GM19025 (cell line): ENCODE results near the gene IL15RA.
"Not testable (repeated sequence)": the region's sequence is repeated elsewhere in the genome, so short reads cannot be mapped to it uniquely, and the experiment has no call there.

Source experiments
- ATAC-seq: cut with Tn5 transposase; IDR thresholded peaks from one replicate; pipeline ENCODE4 v1.9.1; 2021; ENCODE audit warnings: mild to moderate bottlenecking, low read depth, moderate library complexity; ENCODE audit not compliant: unreplicated experiment

Gene IL15RA

DNA sequence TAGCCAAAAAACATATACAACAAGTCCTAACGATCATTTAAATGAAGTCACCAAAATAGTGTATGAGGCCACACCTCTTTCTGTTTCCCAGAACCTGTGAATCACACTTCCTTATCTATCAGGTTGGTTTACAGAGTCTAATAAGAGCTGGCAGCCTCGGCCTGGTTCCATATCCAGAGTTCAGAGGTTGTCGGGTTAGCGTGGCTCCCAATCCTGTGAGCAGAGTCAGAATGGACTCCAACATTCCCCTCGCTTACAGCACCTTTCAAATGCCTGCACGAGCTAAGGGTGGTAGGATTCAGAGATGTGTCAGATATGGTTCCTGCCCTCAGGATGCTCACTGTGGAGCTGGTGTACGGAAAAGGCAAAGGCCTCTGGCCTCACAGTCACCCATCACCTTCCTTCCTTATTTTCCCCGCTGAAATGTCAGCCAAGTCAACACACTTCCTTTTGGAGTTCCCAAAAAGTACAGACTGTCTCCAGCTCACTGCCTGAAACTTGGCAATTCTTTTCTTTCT, 6.0 kb downstream of the IL15RA start:
- ATAC-seq: no peak

DNA sequence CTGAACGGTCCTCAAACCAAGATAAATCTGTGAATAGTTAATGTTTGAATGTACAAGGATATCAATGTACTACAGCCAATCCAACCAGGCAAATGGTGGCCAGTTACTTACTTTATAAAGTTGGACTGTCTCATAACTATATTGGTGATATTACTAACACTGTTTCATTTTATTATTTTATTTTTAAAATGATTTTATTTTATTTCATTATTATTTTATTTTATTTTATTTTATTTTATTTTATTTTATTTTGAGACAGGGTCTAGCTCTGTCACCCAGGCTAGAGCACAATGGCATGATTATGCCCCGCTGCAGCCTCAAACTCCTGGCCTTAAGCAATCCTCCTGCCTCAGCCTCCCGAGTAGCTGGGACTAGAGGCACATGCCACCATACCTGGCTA, 6.8 kb downstream of the IL15RA start:
- no peak for ATAC-seq

DNA sequence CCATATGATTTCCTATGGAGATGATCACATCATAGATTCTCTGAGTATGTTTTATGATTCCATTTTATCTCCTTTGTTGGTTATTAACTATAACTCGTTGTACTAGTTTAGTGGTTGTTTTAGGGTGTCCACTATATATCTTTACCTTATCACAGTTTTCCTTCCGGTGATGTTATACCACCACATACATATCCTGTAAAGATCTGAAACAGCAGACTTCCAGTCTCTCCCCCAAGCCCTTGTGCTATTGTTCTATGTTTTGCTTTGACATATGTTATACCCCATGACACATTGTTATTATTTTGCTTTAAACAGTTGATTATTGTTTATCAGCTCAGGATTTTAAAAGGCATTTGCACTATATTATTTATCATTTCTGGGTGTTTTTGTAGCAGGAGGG, 7.3 kb downstream of the IL15RA start:
- ATAC-seq: no peak

DNA sequence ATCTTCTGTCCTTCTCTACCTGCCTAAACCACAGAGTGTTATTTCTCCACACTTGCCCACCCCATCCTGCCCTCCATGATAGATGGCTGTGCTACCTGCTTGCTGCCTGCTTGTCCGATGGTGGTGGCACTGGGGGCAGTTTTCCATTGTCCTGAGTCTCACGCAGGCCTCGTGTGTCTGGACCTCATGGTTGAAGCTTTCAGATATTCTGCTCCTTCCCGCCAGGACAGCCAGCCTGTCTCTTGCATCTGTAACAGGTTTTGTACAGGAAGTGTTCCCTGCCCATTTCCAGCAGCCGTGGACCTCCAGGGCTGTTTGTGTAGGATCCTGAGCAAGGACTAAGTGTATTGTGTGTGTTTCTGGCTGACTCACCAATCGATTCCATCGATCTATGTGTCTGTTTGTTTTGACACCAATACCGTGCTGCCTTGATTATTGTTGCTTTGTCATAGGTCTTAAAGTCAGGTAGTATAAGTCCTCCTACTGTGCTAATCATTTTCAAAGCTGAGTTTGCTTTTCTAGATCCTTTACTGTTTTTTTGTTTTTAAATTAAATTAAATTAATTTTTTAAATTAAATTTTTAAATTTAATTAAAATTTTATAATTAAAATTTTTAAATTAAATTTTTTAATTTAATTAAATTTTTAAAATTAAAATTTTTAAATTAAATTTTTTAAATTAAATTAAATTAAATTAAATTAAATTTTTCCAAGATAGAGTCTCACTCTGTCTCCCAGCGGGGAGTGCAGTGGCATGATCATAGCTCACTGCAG, 8.5 kb downstream of the IL15RA start:
- ATAC-seq: no peak

DNA sequence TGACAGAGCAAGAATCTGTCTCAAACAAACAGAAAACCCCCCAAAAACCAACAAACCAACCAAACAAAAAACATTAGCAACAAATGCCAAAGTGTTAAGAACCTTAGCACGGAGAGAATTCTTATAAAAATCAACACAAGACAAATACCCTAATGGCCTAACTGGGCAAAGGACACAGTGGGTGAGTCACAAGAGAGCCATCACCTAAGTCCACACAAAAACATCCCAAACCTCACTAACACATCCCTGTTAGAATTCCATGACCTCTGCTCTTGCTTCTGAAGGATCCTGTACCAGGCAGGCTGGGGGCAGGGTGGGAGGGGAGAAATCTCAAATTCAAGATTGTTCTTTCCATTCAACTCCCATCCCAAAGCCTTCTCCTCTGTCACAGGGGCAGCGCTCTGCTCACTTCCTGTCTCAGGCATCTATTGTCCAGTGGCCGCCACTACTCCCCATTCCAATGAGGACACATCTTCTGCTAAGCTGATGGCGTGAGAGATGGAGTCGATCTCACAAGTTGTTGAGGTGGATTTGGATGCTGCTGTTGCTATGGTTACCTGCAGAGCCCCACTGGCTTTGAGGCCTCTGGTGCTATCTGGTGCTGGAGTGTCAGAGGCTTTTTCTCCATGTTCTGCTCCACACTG, 9.2 kb downstream of the IL15RA start:
- ATAC-seq: no peak

DNA sequence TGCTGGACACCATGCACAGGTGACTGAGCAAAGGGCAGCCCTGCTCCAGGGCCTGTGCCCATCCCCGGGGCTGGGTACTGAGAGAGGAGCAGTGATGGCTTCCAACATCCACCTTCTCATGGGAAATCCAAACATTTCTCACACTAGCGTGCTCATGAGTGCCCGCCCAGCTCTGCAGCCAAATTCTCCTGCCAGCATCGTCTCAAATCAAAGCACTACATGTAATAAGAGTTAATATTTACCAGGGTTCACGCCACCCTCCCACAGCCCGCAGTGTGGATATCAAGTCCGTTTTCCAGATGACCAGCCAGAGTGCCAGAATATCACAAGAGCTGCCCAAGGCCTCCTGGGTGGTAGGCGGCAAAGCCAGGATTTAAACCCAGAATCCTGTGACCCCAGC, 12.1 kb downstream of the IL15RA start:
- ATAC-seq: no peak

DNA sequence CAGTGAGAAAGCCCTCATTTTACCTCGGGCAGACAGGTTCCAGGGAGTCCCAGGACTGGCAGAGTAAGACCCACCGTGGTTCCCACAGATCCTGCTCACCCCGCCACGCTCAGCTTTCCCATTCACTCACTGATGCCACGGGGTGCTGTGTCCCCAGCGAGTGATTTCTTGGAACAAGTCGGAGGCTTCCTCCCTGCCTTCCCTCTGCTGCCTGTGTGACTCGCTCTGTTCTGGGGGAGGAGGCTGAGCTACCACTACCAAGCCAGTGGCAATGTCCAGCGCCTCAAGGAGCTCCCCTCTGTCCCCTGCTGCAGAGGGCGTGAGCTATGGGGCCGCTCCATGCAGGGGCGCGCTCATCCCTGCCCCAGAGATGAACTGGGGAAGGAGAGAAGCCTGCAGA, 12.6 kb downstream of the IL15RA start:
- ATAC-seq: no peak

DNA sequence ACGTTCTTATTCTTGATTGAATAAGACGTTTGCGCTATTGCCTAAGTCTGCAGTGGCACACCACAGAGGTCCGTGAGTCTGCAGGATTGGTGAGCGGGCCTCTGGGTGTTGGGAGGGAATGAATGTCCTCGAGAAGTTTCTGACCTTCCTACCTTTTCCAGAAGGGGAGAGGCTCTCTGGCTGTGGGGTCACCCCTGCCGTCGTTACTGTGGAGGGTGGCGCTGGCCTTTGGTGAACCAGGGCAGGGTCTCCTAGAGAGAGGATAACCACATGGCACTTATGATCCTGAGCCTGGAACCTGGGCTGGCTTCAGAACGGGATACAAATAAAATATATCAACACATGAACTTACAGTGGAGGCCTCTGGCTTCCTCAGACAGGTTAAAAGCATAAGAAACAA, 13.8 kb downstream of the IL15RA start:
- no peak for ATAC-seq

DNA sequence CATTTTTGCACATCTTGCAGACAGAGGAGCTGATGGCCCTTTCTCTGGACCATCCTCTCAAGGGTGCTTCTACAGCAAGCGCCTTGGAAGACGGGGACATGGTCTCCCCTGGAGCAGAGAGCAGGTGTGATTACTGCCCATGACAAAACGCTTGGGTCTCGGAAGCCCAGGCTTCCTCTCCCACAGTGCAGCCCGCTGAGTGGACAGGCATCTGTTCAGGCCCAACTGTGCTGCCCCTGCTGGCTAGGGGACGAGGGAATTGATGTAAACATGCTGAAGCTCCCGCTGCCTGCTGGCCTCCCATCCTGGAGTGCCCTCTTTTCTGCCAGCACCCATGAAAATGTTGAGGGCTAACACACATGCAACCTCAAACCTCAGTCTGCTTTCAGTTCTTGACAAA, 14.3 kb downstream of the IL15RA start:
- ATAC-seq: no peak

DNA sequence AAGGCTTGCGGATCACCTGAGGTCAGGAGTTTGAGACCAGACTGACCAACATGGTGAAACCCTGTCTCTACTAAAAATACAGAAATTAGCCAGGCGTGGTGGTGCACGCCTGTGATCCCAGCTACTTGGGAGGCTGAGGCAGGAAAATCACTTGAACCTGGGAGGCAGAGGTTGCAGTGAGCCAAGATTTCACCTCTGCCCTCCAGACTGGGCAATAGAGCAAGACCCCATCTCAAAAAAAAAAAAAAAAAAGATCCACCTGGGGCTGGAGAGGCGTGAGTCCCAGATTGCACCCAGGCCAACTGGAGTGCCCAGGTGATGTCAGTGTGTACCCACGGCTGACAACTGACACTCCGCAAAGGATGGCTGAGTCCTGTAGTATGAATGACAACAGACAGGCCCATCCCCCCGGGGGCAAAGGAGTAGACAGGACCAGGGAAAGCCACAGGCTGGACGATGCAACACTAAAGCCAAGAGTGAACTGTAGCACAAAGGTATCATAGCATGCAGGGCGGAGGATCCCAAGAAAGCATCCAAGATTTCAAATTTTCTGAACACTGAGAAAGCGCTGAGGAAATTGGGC, 14.9 kb downstream of the IL15RA start:
- not testable (repeated sequence) for ATAC-seq

DNA sequence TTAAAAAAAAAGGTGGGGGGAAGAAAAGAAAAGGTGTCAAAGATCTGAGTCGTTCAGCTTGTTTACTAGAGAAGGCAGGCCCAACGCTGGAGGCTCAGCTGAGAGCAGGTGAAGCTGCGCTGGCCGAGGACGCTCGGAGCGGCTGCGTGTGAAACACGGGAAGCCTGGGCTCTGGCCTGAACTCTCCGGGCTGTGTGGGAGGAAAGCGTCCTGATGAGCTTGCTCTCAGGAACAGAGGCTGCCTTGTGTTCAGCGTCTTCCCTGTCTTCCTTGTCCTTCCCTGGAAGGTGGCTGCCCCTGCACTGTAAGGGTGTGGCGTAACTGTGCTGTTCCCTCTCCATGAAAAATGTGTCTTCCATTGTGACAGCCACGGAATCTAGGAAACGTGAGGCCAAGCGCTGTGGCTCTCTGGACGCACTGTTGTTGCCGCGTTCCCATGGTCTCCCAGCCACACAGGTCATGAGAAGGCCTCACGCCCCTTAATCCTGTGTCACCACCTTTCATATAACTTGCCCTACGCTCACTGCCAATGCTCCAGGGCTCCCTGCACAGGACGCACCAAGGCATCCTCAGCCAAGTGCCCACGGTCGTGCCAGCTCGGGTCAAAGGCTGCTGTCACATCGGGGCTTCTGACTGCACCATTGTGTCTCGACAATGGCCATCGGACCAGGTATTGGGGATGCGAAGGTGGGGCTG, 15.8 kb downstream of the IL15RA start:
- ATAC-seq: no peak

DNA sequence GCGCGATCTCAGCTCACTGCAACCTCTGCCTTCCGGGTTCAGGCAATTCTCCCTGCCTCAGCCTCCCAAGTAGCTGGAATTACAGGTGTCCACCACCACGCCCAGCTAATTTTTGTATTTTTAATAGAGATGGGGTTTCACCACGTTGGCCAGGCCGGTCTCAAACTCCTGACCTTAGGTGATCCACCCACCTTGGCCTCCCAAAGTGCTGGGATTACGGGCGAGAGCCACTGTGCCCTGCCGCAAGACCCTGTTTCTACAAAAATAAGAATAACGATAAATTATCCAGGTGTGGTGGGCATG, 16.4 kb downstream of the IL15RA start:
- not testable (repeated sequence) for ATAC-seq

DNA sequence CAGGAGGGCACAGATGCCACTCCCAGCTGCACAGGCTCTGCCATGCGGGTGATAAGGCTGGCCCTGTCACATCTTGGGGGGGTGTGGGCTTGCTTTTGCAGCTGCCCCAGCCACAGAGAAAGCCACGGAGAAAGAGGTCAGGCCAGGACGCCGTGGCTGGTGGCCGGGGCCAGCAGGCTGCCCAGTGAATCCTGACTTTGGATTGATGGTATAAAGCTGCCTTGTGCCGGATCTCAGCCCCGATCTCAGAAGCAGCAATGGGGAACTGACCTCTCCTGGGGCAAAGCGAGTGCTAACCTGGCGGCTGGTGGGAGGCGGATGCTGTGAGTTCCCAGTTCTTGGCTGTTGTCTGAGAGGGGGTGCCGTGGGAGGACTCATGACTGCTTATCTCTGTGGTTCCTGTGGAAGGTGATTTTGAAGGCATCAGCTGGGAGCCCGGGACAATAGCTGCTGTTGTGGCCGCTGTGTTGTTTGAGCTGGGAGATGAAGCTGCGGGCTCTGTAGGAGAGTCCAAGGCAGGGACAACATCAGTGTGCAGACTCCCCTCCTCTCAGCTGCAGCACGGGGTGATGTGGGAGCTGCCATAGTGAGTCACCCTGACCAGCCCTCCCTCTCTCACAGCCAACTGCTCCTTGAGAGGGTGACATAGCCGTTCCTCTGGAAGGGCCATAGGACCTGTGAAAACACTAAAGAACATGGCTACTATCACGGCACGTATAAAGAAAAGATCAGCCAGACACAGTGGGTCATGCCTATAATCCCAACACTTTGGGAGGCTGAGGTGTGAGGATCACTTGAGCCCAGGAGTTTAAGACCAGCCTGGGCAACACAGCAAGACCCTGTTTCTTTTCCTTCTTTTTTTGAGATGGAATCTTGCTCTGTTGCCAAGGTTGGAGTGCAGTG, 17.0 kb downstream of the IL15RA start:
- no peak for ATAC-seq

DNA sequence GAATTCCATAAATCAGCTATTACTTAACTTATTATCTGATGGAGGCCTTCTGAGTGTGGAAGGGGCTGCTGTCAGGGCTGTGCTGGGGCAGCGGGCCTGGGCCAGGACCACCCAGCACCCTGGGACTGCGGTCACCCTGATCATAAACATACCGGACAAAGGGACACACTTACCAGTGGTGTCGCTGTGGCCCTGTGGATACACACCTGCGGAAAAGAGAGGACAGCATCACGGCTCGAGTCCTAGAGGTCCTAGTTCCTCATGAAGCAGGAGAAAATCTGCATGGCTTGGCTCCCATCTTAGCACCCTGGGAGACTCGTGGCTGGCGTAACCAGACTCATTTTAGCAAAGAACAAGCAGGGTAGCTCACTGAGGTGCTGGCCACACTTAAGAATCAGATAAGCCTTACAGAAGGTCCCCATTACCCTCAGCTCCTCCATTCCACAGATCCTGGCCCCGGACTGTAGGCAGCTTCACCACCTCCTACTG, 17.7 kb downstream of the IL15RA start:
- ATAC-seq: no peak

DNA sequence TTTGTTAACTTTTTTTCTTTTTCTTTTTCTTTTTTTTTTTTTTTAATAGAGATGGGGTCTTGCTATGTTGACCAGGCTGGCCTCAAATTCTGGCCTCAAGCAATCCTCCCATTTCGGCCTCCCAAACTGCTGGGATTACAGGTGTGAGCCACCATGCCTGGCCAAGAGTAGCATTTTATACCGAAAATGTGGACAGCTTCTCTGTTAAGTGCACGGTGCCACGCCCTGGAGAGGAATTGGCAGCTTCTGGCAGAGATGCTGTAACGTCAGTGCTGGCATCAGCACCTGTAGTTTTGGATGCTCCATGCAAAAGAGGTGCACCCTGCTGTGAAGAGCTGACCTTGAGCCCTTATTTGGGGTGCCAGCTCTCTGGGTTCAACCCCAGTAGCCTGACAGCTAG, 18.2 kb downstream of the IL15RA start:
- ATAC-seq: no peak

DNA sequence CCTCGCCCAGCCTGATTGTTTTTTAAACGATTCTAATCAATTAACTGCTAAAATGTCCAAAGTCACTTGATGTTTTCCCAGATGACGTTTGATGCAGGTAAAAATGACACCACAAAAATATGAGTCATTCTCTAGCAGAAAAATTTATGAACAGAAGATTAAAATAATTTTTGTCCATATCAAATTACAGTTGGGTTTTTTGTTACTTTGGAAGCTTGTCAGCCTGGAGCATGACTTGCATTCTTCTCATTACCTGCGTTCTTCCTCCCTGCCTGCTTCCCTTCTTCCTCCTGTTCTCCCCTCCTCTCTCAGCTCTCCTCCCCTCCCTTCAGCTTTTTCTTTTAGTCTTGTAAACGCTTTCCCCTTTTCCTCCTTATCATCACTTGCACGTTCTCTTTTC, 18.7 kb downstream of the IL15RA start:
- no peak for ATAC-seq

DNA sequence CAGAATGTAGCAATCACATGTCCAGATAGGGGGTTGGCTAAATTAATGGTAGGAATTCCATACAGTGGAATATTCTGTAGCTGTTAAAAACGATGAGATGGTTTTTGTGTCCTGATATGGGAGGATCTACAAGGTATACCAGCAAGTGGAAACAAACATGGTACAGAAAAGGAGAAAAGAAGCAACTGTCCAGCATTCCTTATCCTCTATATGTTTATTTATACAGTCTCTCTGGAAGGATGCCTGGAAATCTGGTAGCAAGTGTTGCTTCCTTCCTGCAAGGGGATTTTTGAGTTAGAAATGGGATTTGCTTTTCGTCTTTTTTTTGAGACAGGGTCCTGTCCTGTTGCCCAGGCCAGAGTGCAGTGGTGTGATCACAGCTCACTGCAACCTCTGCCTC, 19.3 kb downstream of the IL15RA start:
- no peak for ATAC-seq

DNA sequence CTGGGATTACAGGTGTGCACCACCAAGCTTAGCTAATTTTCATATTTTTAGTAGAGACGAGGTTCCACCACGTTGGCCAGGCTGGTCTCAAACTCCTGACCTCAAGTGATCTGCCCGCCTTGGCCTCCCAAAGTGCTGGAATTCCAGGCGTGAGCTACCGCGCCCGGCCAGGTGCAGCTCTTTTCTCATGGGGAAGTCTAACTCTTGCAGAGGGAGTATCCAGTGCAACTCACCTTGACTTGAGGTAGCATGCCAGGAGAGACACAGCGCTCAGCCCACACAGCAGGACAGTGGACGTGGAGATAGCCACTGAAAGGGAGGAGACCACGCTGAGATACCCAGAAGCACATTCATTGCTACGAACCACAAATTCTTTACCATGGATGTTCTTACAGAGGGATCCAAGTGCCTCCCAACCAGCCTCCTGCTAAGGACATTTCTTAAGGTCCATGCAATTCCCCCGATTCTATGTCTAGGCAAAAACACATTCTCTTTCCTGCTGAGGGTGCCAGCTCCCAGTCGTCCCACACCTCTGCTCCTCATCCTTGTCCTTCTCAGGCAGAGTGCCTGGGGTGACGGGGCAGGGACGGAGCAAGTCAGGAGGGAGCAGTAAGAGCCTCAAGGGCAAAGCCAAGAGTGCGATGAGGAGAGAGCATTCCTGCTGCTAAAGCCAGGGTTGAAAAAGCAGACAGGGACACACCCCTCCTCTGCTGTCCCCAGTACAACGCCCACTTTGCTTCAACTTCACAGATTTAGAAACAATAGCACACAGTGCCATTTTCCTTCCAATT, 21.0 kb downstream of the IL15RA start:
- ATAC-seq: no peak

DNA sequence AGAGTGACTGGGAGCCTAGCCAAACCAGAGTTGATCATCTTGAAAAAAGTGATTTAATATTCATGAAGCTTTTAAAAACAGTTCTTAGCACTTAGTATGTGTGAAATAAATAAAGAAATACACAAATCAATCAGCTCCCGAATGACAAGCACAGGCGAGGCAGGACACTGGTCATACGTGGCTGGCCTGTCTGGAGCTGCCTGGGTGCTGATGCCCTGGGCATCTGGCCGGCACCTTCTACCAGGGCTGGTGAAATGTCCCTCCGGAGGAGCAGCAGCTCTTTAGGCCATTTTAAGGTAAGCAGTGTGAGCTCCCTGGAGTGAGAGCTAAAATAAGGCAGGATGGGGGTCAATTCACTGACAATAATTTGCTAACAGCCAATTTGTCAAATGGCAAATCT, 23.7 kb downstream of the IL15RA start:
- no peak for ATAC-seq
